Measurements from ENCODE around the gene SARS2.

- TF ChIP-seq CTCF (conservative IDR thresholded peaks at IDR 0.05; ENCODE audit: low read length) (no peak), EZH2phosphoT487 (IDR thresholded peaks at IDR 0.05; ENCODE audit: borderline replicate concordance) (no peak)
These were observed 12.0 kb downstream of the SARS2 start for GRCh38 chr19:38918526-38918925.

All from Loucy (cell line).